ENCODE data around the gene PHF23. TPM values are rescaled to one million over a fixed set of nuclear protein-coding genes. Genes with fewer than 3 reads are reported as not detected.
A peak's percentile ranks its signal among the peaks of the same experiment; 100 is the strongest.

The PHF23 gene
- total and polyA plus RNA-seq, 3 experiments from 2014 or later, result 25.8 to 51.9 (median 48.0) TPM

- H3K27ac ChIP-seq (ENCODE audit: low read depth, low read length), result no peak overlapping the region
- CTCF ChIA-PET, result no interaction called here
- peak overlapping the region in 5 of 8 donors; percentile 4 to 53 (median 37) for H3K27ac Mint-ChIP-seq
- DNase-seq, result peak in 1 of 5 donors; percentile 54
- H3K4me1 Mint-ChIP-seq, result peaks cover 51 to 80% (median 65%) of the 10 kb centered on the region in 3 donors
- peak overlapping the region; percentile 37 for H3K4me3 ChIP-seq (ENCODE audit: low read length)
- H3K36me3 Mint-ChIP-seq, result peaks cover 0 to 16% (median 0%) of the 10 kb centered on the region in 3 donors
- peak overlapping the region in 4 of 7 donors; percentile 15 to 64 (median 36) for H3K4me3 Mint-ChIP-seq
- peaks cover 67% of the 10 kb centered on the region for H3K4me1 ChIP-seq (ENCODE audit: insufficient read depth, low read length)
- H3K9me3 ChIP-seq (ENCODE audit: low read length), result no peaks in the 10 kb centered on the region
- peaks cover 0 to 5% of the 10 kb centered on the region in 2 donors for H3K27me3 Mint-ChIP-seq
- H3K36me3 ChIP-seq (ENCODE audit: insufficient read depth, low read length), result peaks cover 10% of the 10 kb centered on the region
- no peaks in the 10 kb centered on the region for H3K27me3 ChIP-seq (ENCODE audit: insufficient read depth, low read length, poor library complexity, severe bottlenecking)
- POLR2A ChIA-PET, result interaction anchor here (1.3 to 2.4 kb wide), 2 partner anchors 17 to 19 kb away, joined by 5 to 19 read pairs; partner anchors contain the start of gene DVL2
- peaks cover 0 to 1% (median 0%) of the 10 kb centered on the region in 5 donors for H3K9me3 Mint-ChIP-seq
These were observed 21.9 kb downstream of the PHF23 start for GRCh38 chr17:7217113-7217987.

DNA sequence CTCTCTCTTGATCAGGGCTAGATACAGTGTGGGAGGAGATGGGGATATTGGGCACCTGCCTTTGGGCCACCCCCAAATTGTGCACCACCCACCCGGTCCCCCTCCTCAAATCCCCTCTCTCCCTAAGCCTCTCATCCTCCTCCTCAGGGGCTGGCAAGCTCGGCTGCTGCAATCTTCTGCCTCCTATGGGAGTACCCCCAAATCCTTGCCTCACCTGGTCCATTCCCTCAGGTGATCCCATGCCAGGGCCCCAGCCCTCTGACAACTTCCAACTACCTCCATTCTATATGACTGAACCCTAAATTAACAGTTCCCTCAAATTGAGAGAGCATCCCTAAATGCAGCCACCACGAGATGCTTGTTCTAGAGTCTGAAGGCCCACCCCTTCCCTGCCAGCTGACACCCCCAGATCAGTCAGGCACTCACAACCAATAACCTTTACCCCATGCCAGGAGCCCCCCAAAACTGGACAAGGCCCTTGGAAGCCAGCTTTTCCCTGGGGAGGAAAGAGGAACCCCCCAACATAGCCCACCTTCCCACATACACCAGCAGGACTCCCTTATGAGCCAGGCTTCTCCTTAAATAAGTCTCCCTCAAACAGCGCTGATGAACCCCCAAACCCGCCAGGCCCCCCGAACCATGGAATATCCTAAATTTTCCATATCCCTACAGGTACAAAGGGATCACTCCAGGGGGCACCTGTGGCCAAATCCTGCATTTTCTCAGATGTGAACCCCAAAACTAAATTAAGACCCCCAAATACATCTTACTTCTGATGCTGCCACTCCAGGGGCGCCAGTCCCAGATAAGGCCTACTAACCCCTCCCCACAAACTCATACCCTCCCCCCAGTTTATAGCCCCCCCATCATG, 22.8 kb downstream of the PHF23 start:
- no peak overlapping the region for H3K27ac ChIP-seq (ENCODE audit: low read depth, low read length)
- H3K27me3 ChIP-seq (ENCODE audit: insufficient read depth, low read length, poor library complexity, severe bottlenecking), result no peaks in the 10 kb centered on the region
- peaks cover 4% of the 10 kb centered on the region for H3K36me3 ChIP-seq (ENCODE audit: insufficient read depth, low read length)
- peaks cover 51 to 74% (median 67%) of the 10 kb centered on the region in 3 donors for H3K4me1 Mint-ChIP-seq
- H3K27me3 Mint-ChIP-seq, result peaks cover 5 to 6% of the 10 kb centered on the region in 2 donors
- POLR2A ChIA-PET, result no interaction called here
- H3K27ac Mint-ChIP-seq, result peak overlapping the region; percentile 20 to 89 (median 52)
- H3K4me3 Mint-ChIP-seq, result peak overlapping the region in 6 of 7 donors; percentile 11 to 74 (median 36)
- peaks cover 0 to 1% (median 0%) of the 10 kb centered on the region in 5 donors for H3K9me3 Mint-ChIP-seq
- CTCF ChIA-PET, result no interaction called here
- H3K4me1 ChIP-seq (ENCODE audit: insufficient read depth, low read length), result peaks cover 67% of the 10 kb centered on the region
- H3K4me3 ChIP-seq (ENCODE audit: low read length), result peak overlapping the region; percentile 4
- DNase-seq, result peak in 1 of 5 donors; percentile 37
- H3K36me3 Mint-ChIP-seq, result peaks cover 0 to 9% (median 0%) of the 10 kb centered on the region in 3 donors
- no peaks in the 10 kb centered on the region for H3K9me3 ChIP-seq (ENCODE audit: low read length)

DNA sequence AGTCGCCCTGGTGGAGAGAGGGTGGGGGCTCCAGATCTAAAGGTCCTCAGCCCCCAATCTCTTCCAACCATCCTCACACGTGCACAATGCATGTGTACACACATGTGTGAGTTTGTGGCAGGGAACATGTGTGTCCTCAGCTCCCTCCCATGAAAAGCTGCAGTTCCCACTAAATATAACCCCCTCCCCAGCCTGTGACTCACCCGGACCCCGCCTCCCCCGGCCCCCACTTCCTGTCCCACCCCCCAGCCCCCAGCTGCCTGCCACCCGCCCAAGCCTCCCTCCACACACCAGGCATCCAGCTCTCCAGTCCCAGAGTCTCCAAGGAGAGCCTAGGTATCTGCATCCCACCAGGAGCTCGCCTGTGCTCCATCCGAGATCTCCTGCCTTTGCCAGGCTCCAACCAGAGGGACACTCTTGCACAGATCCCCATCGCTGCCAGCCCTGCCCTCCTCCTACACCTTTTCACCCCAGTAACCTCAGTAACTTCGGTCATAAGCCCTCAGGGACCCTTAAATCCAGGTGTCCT, 23.5 kb downstream of the PHF23 start:
- no peak overlapping the region for H3K27ac ChIP-seq (ENCODE audit: low read depth, low read length)
- peak overlapping the region in 3 of 7 donors; percentile 23 to 83 (median 25) for H3K4me3 Mint-ChIP-seq
- peaks cover 0 to 2% (median 0%) of the 10 kb centered on the region in 3 donors for H3K36me3 Mint-ChIP-seq
- H3K27me3 Mint-ChIP-seq, result peaks cover 5 to 6% of the 10 kb centered on the region in 2 donors
- H3K36me3 ChIP-seq (ENCODE audit: insufficient read depth, low read length), result no peaks in the 10 kb centered on the region
- ChIA-PET POLR2A (interaction anchor here (1.4 to 2.3 kb wide), 2 partner anchors 18 to 27 kb away, joined by 8 to 12 read pairs; partner anchors contain the start of genes DVL2 and GABARAP), CTCF (interaction anchor here (0.6 kb wide), 1 partner anchor 82 kb away, joined by 4 read pairs; no protein-coding TSS in a partner anchor)
- H3K27me3 ChIP-seq (ENCODE audit: insufficient read depth, low read length, poor library complexity, severe bottlenecking), result no peaks in the 10 kb centered on the region
- H3K9me3 ChIP-seq (ENCODE audit: low read length), result no peaks in the 10 kb centered on the region
- DNase-seq, result peak in 1 of 5 donors; percentile 47
- peaks cover 0 to 1% (median 0%) of the 10 kb centered on the region in 5 donors for H3K9me3 Mint-ChIP-seq
- H3K4me1 Mint-ChIP-seq, result peaks cover 44 to 67% (median 60%) of the 10 kb centered on the region in 3 donors
- H3K27ac Mint-ChIP-seq, result peak overlapping the region in 5 of 8 donors; percentile 46 to 100 (median 84)
- peaks cover 59% of the 10 kb centered on the region for H3K4me1 ChIP-seq (ENCODE audit: insufficient read depth, low read length)
- H3K4me3 ChIP-seq (ENCODE audit: low read length), result no peak overlapping the region

DNA sequence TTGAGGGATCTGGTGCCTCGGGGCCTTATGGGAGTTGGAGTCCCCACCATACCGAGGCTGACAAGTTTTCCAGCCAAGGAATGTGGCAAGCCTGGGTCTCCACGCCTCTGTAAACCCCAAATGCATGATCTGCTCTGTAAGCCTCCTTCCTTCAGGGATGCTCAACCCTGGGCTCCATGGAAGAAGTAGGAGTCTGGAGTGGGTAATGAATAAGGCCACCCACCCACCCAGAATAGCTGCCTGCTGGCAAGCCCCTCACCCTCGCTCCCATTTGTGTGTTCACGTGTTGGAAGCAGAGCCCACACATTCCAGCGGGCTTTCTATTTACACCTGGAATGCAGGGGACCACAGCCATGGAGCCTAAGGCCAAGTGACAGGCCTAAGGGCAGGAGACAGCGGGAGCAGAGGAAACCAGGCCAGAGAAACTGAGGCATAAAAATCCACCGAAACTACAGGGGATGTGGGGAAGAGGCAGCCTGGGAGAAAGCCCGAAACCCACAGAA, 24.1 kb downstream of the PHF23 start:
- peaks cover 54% of the 10 kb centered on the region for H3K4me1 ChIP-seq (ENCODE audit: insufficient read depth, low read length)
- CTCF ChIA-PET, result interaction anchor here (0.6 to 2.0 kb wide), 4 partner anchors 20 to 163 kb away, joined by 3 to 9 read pairs (median 4); partner anchors contain the start of gene DVL2

DNA sequence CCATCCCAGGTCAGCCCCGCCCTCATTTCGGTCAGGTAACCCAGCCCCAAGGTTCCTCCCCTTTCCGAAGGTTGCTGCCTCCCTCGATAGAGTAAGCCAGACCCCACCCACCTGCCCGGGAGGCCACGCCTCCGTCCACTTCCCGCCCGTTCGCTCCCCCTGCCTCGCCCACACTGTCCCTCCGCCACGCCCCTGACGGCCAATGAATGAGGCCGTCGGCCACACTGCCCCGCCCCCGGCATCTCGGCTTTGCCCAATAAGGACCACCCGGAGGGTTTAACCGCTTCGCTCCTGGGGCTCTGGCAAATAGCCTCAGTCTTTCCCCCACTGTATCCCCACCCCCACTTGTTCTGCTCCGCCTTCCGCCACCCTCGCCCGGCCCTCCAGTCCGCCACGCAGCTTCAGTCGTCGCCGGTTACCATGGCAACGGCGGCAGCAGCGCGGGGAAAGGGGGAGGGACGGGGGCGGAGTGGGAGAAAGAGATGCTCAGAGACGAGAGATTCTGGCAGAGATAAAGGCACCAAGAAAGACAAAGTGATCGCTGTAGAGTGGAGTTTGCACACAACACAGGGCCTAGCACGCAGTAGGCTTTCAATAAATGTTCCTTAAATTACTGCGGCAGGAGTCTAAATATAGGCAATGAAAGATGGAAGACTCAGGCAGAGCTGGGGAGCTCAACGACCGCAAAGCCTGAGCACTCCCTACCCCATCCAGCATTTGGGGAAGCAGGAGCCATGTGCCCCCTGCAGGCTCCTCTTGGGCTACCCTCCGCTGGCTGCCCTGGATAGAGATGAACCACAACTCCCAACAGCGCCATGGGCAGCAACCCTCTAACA, 24.7 kb downstream of the PHF23 start:
- Histone ChIP-seq H3K4me1 (ENCODE audit: insufficient read depth, low read length) (peaks cover 51% of the 10 kb centered on the region), H3K9me3 (ENCODE audit: low read length) (no peaks in the 10 kb centered on the region), H3K27ac (ENCODE audit: low read depth, low read length) (peak overlapping the region; percentile 83), H3K36me3 (ENCODE audit: insufficient read depth, low read length) (no peaks in the 10 kb centered on the region), H3K27me3 (ENCODE audit: insufficient read depth, low read length, poor library complexity, severe bottlenecking) (no peaks in the 10 kb centered on the region), H3K4me3 (ENCODE audit: low read length) (peak overlapping the region; percentile 64)
- POLR2A ChIA-PET, result interaction anchor here (1.0 to 2.3 kb wide), 7 partner anchors 19 to 473 kb away, joined by 3 to 12 read pairs (median 6); partner anchors contain the start of genes DVL2, GABARAP and WRAP53
- H3K4me3 Mint-ChIP-seq, result peak overlapping the region; percentile 81 to 96 (median 85)
- peaks cover 0 to 1% (median 0%) of the 10 kb centered on the region in 5 donors for H3K9me3 Mint-ChIP-seq
- H3K27me3 Mint-ChIP-seq, result peaks cover 9 to 13% of the 10 kb centered on the region in 2 donors
- CTCF ChIA-PET, result interaction anchor here (1.1 to 2.0 kb wide), 4 partner anchors 11 to 163 kb away, joined by 3 to 9 read pairs (median 4); partner anchors contain the start of gene DVL2
- peaks cover 39 to 58% (median 51%) of the 10 kb centered on the region in 3 donors for H3K4me1 Mint-ChIP-seq
- H3K36me3 Mint-ChIP-seq, result no peaks in the 10 kb centered on the region
- peak overlapping the region; percentile 91 to 100 (median 98) for H3K27ac Mint-ChIP-seq
- peak; percentile 97 to 99 (median 98) for DNase-seq

More for the DNA sequence above, 24.1 kb downstream of the PHF23 start:
- H3K27ac Mint-ChIP-seq, result peak overlapping the region; percentile 91 to 100 (median 98)
- H3K9me3 Mint-ChIP-seq, result peaks cover 0 to 1% (median 0%) of the 10 kb centered on the region in 5 donors
- no peaks in the 10 kb centered on the region for H3K36me3 ChIP-seq (ENCODE audit: insufficient read depth, low read length)
- no peak overlapping the region for H3K4me3 ChIP-seq (ENCODE audit: low read length)
- POLR2A ChIA-PET, result interaction anchor here (1.3 to 2.3 kb wide), 4 partner anchors 19 to 169 kb away, joined by 6 to 12 read pairs (median 7); partner anchors contain the start of genes DVL2 and GABARAP
- peaks cover 5 to 10% of the 10 kb centered on the region in 2 donors for H3K27me3 Mint-ChIP-seq
- H3K9me3 ChIP-seq (ENCODE audit: low read length), result no peaks in the 10 kb centered on the region
- H3K27me3 ChIP-seq (ENCODE audit: insufficient read depth, low read length, poor library complexity, severe bottlenecking), result no peaks in the 10 kb centered on the region
- peak in 1 of 5 donors; percentile 52 for DNase-seq
- H3K4me1 Mint-ChIP-seq, result peaks cover 40 to 61% (median 54%) of the 10 kb centered on the region in 3 donors
- peak overlapping the region; percentile 83 for H3K27ac ChIP-seq (ENCODE audit: low read depth, low read length)
- H3K36me3 Mint-ChIP-seq, result peaks cover 0 to 2% (median 0%) of the 10 kb centered on the region in 3 donors
- H3K4me3 Mint-ChIP-seq, result peak overlapping the region; percentile 81 to 96 (median 85)

DNA sequence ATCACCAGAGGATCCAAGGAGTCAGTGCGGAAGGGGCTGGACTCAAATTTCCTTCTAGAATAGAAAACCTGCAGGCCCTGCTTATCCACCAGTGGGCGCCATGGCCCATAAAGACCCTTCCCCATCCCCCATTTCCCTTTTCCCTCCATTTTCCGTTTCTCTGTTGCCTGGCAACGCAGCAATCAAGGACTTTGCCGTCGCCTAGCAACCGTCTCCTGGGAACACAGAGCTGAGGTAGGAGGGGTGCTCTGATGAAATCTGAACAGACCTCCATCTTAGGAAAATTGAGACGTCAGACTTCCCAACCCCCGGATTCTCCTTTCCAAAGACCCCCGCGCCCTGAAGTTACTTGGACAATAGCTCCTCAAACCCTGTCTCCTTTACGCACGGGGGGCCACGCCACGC, 25.4 kb downstream of the PHF23 start:
- Mint-ChIP-seq H3K36me3 (no peaks in the 10 kb centered on the region), H3K27ac (peak overlapping the region; percentile 91 to 100 (median 98)), H3K9me3 (peaks cover 0 to 1% (median 0%) of the 10 kb centered on the region in 5 donors), H3K27me3 (peaks cover 9 to 13% of the 10 kb centered on the region in 2 donors), H3K4me1 (peaks cover 37 to 52% (median 45%) of the 10 kb centered on the region in 3 donors), H3K4me3 (peak overlapping the region; percentile 81 to 96 (median 85))
- no peaks in the 10 kb centered on the region for H3K36me3 ChIP-seq (ENCODE audit: insufficient read depth, low read length)
- no peaks in the 10 kb centered on the region for H3K27me3 ChIP-seq (ENCODE audit: insufficient read depth, low read length, poor library complexity, severe bottlenecking)
- H3K4me3 ChIP-seq (ENCODE audit: low read length), result peak overlapping the region; percentile 64
- peak overlapping the region; percentile 83 for H3K27ac ChIP-seq (ENCODE audit: low read depth, low read length)
- no peaks in the 10 kb centered on the region for H3K9me3 ChIP-seq (ENCODE audit: low read length)
- DNase-seq, result no peak
- ChIA-PET POLR2A (interaction anchor here (1.0 to 2.3 kb wide), 6 partner anchors 20 to 474 kb away, joined by 3 to 12 read pairs (median 6); partner anchors contain the start of genes DVL2 and WRAP53), CTCF (interaction anchor here (1.1 to 2.0 kb wide), 4 partner anchors 10 to 162 kb away, joined by 3 to 9 read pairs (median 4); partner anchors contain the start of gene DVL2)
- peaks cover 45% of the 10 kb centered on the region for H3K4me1 ChIP-seq (ENCODE audit: insufficient read depth, low read length)

Measured in CD8-positive, alpha-beta memory T cell (primary cell).